Measurements from ENCODE around the gene SLC9A9.

DNA sequence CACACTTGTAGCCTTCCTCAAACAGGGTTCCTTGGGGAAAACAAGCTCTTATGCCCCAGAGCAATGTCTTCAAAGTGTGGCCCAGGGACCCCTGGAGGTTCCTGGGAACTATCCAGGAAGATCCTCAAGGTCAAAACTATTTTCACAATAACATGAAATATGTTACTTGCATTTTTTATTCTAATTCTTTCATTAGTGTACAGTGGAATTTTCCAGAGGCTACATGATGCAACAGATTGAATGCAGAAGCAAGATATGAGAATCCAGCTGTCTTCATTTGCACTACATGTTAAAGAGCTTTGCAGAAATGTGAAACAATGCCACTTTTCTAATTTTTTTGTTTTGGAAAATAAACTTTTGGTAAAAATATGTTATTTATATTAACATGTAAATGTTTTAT is 190.9 kb downstream of the SLC9A9 start:
- TF ChIP-seq CTCF (IDR thresholded peaks at IDR 0.05): no peak
- TF ChIP-seq POLR2AphosphoS5 (IDR thresholded peaks at IDR 0.05): no peak

All from breast epithelium (tissue), 3 donors.